ENCODE data around the gene DHX16. TPM values are rescaled to one million over a fixed set of nuclear protein-coding genes. Genes with fewer than 3 reads are reported as not detected.

DHX16 gene
- polyA plus RNA-seq, 1 donor (not counting 4 experiments of a cell fraction or from before 2014, with no cell fraction given), result 34.2 TPM

DNA sequence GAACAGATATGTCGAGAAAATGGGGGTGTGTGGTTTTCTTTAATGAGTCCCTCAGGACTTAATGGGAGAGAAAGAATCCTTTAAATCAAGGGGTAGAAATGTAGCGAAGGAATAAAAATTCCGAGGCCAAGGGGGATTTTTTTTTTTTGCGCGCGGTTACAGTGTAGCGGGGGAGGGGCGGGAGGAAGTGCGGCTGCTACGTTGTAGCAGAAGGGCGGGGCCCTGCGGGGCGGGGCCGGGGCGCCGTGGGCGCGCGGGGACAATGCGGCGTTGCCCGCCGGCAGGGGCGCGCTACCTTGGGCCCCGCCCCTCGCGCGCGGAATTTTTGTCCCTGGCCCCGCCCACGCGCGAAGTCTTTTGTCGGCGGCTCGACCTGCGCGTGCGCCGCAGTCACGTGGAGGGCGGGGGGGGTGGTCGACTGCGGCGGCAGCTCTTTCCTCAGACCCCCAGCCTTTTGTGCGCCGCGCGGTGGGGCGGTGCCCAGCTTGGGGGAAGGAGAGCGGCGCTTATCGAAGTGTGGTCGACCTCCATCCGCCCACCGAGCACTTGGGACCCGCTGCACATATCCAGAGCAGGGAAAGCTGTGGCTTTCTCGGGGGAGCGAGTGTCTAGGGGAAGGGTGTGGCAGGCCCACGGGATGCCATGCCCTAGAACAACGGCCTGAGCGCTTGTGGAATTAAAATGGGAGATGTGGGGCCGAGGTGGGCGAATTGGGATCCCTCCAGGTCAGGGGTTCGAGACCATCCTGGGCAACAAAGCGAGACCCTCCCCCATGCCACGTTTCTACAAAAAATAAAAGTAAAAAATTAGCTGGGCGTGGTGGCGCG is 48.6 kb upstream of the DHX16 start:
- no peaks in the 10 kb centered on the region for H3K9me1 ChIP-seq (ENCODE audit: control insufficient read depth, extremely low read depth, insufficient read depth, low read length)
- no peak overlapping the region for H2AFZ ChIP-seq (ENCODE audit: control insufficient read depth, low read length)
- TF ChIP-seq, protein P1, sequence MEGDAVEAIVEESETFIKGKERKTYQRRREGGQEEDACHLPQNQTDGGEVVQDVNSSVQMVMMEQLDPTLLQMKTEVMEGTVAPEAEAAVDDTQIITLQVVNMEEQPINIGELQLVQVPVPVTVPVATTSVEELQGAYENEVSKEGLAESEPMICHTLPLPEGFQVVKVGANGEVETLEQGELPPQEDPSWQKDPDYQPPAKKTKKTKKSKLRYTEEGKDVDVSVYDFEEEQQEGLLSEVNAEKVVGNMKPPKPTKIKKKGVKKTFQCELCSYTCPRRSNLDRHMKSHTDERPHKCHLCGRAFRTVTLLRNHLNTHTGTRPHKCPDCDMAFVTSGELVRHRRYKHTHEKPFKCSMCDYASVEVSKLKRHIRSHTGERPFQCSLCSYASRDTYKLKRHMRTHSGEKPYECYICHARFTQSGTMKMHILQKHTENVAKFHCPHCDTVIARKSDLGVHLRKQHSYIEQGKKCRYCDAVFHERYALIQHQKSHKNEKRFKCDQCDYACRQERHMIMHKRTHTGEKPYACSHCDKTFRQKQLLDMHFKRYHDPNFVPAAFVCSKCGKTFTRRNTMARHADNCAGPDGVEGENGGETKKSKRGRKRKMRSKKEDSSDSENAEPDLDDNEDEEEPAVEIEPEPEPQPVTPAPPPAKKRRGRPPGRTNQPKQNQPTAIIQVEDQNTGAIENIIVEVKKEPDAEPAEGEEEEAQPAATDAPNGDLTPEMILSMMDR (optimal IDR thresholded peaks at IDR 0.05 in 1 of 3, IDR thresholded peaks at IDR 0.05 in 1 of 3, conservative IDR thresholded peaks at IDR 0.05 in 1 of 3; ENCODE audit: extremely low read depth in 1 of 3, insufficient read depth in 2 of 3, low read length in 3 of 3), result peak in 1 of 3 experiments; percentile 37
- no peak for TF ChIP-seq EZH2 (IDR thresholded peaks at IDR 0.05; ENCODE audit: low read length)
- H3K36me3 ChIP-seq (ENCODE audit: control insufficient read depth in 2 of 2, extremely low read depth in 1 of 2, insufficient read depth in 2 of 2, low read length in 2 of 2), result peaks cover 13 to 21% of the 10 kb centered on the region in 2 experiments
- peaks cover 27% of the 10 kb centered on the region for H3K4me1 ChIP-seq (ENCODE audit: control insufficient read depth, extremely low read depth, insufficient read depth, low read length)
- peak overlapping the region; percentile 92 for H3K27ac ChIP-seq (ENCODE audit: control insufficient read depth, insufficient read depth, low read length)
- H3K9me3 ChIP-seq (ENCODE audit: control insufficient read depth, low read depth, low read length), result no peaks in the 10 kb centered on the region
- FAIRE-seq (no peak), DNase-seq (ENCODE audit: low read depth, low spot score) (no peak)
- peaks cover 31% of the 10 kb centered on the region for H4K20me1 ChIP-seq (ENCODE audit: control insufficient read depth, extremely low read depth, insufficient read depth, low read length)
- H3K27me3 ChIP-seq (ENCODE audit: control insufficient read depth, extremely low read depth, insufficient read depth, low read length), result no peaks in the 10 kb centered on the region
- H3K79me2 ChIP-seq (ENCODE audit: control insufficient read depth, insufficient read depth, low read length), result peaks cover 49% of the 10 kb centered on the region
- peak overlapping the region; percentile 84 to 100 (median 93) for H3K4me3 ChIP-seq (ENCODE audit: control insufficient read depth in 2 of 3, extremely low read depth in 1 of 3, insufficient read depth in 2 of 3, low read depth in 1 of 3, low read length in 3 of 3)
- H3K9ac ChIP-seq (ENCODE audit: control insufficient read depth, extremely low read depth, insufficient read depth, low read length), result peak overlapping the region; percentile 93
- dilution Hi-C loops (cut with MboI; ENCODE audit: extremely low pct_ligation_motif_present, low sequenced_read_pairs), result no loop called here
- H3K4me2 ChIP-seq (ENCODE audit: control insufficient read depth, extremely low read depth, insufficient read depth, low read depth, low read length), result peak overlapping the region; percentile 88

DNA sequence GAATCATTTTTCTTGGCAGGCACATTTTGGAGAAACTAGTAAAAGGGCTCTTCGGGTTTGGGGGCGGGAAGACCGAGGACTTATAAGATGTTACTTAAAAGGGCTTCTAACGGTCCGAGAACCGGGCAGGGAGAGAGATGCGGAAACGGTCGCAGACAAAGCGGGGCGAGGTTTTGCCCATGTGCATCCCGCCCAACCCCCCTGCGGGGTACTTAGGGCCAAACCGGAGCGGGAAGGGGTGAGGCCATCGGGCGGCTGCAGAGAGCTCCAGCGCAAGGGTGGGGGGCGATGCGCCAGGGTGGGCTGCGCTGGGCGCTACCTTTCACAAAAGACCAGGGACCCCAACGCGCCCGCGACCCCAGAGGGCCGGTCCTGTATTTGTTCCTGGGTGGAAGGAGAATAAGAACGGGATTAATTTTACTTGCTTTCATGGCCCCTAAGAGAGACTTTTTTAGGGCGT is 48.0 kb upstream of the DHX16 start:
- Histone ChIP-seq H2AFZ (ENCODE audit: control insufficient read depth, low read length) (no peak overlapping the region), H3K27me3 (ENCODE audit: control insufficient read depth, extremely low read depth, insufficient read depth, low read length) (no peaks in the 10 kb centered on the region), H4K20me1 (ENCODE audit: control insufficient read depth, extremely low read depth, insufficient read depth, low read length) (peaks cover 29% of the 10 kb centered on the region), H3K9me3 (ENCODE audit: control insufficient read depth, low read depth, low read length) (no peaks in the 10 kb centered on the region), H3K36me3 (ENCODE audit: control insufficient read depth in 2 of 2, extremely low read depth in 1 of 2, insufficient read depth in 2 of 2, low read length in 2 of 2) (peaks cover 13 to 20% of the 10 kb centered on the region in 2 experiments), H3K4me3 (ENCODE audit: control insufficient read depth in 2 of 3, extremely low read depth in 1 of 3, insufficient read depth in 2 of 3, low read depth in 1 of 3, low read length in 3 of 3) (peak overlapping the region; percentile 84 to 100 (median 93)), H3K4me1 (ENCODE audit: control insufficient read depth, extremely low read depth, insufficient read depth, low read length) (peaks cover 30% of the 10 kb centered on the region), H3K9ac (ENCODE audit: control insufficient read depth, extremely low read depth, insufficient read depth, low read length) (peak overlapping the region; percentile 93), H3K4me2 (ENCODE audit: control insufficient read depth, extremely low read depth, insufficient read depth, low read depth, low read length) (peak overlapping the region; percentile 42), H3K79me2 (ENCODE audit: control insufficient read depth, insufficient read depth, low read length) (peaks cover 52% of the 10 kb centered on the region), H3K9me1 (ENCODE audit: control insufficient read depth, extremely low read depth, insufficient read depth, low read length) (no peaks in the 10 kb centered on the region), H3K27ac (ENCODE audit: control insufficient read depth, insufficient read depth, low read length) (peak overlapping the region; percentile 92)
- TF ChIP-seq EZH2 (IDR thresholded peaks at IDR 0.05; ENCODE audit: low read length), result no peak
- TF ChIP-seq, protein P1 (optimal IDR thresholded peaks at IDR 0.05 in 1 of 3, IDR thresholded peaks at IDR 0.05 in 1 of 3, conservative IDR thresholded peaks at IDR 0.05 in 1 of 3; ENCODE audit: extremely low read depth in 1 of 3, insufficient read depth in 2 of 3, low read length in 3 of 3), result no peak
- dilution Hi-C loops (cut with MboI; ENCODE audit: extremely low pct_ligation_motif_present, low sequenced_read_pairs), result no loop called here
- FAIRE-seq, result no peak
- no peak for DNase-seq (ENCODE audit: low read depth, low spot score)
